ENCODE measurements around the gene GMPR2.

The GMPR2 gene

GRCh38 chr14:24255438-24255837, 22.7 kb downstream of the GMPR2 start:
- Histone ChIP-seq H3K9ac (ENCODE audit: low read length) (no peak overlapping the region), H3K27ac (ENCODE audit: low read length) (no peak overlapping the region), H3K36me3 (replicated peaks; ENCODE audit: low read depth, low read length) (no peaks in the 10 kb centered on the region), H3K9me3 (ENCODE audit: insufficient read depth, low read length) (no peaks in the 10 kb centered on the region), H2AFZ (ENCODE audit: low read depth, low read length) (no peak overlapping the region), H3K4me1 (ENCODE audit: low read length) (peaks cover 9% of the 10 kb centered on the region), H3K4me2 (ENCODE audit: low read length) (no peak overlapping the region), H3K27me3 (ENCODE audit: low read depth, low read length) (no peaks in the 10 kb centered on the region), H3K4me3 (ENCODE audit: low read length) (no peak overlapping the region), H3K79me2 (ENCODE audit: low read length) (no peaks in the 10 kb centered on the region), H4K20me1 (ENCODE audit: insufficient read depth, low read length) (no peaks in the 10 kb centered on the region)
- no peak for TF ChIP-seq CTCF (IDR thresholded peaks at IDR 0.05; ENCODE audit: low read depth, low read length)
- TF ChIP-seq EZH2phosphoT487 (IDR thresholded peaks at IDR 0.05; ENCODE audit: low read depth): no peak

- Histone ChIP-seq H3K36me3 (replicated peaks; ENCODE audit: low read depth, low read length) (no peaks in the 10 kb centered on the region), H3K9me3 (ENCODE audit: insufficient read depth, low read length) (no peaks in the 10 kb centered on the region), H3K9ac (ENCODE audit: low read length) (no peak overlapping the region), H3K4me3 (ENCODE audit: low read length) (no peak overlapping the region), H3K27ac (ENCODE audit: low read length) (no peak overlapping the region), H3K4me1 (ENCODE audit: low read length) (peaks cover 2% of the 10 kb centered on the region; the same call in 1 of the 2 replicates), H2AFZ (ENCODE audit: low read depth, low read length) (no peak overlapping the region), H3K27me3 (ENCODE audit: low read depth, low read length) (no peaks in the 10 kb centered on the region), H3K79me2 (ENCODE audit: low read length) (no peaks in the 10 kb centered on the region), H3K4me2 (ENCODE audit: low read length) (no peak overlapping the region), H4K20me1 (ENCODE audit: insufficient read depth, low read length) (no peaks in the 10 kb centered on the region)
- TF ChIP-seq CTCF (IDR thresholded peaks at IDR 0.05; ENCODE audit: low read depth, low read length) (no peak), EZH2phosphoT487 (IDR thresholded peaks at IDR 0.05; ENCODE audit: low read depth) (no peak)
Observed at GRCh38 chr14:24255931-24256711, 23.4 kb downstream of the GMPR2 start.

- H2AFZ ChIP-seq (ENCODE audit: low read depth, low read length): no peak overlapping the region
- H3K9me3 ChIP-seq (ENCODE audit: insufficient read depth, low read length): no peaks in the 10 kb centered on the region
- H3K9ac ChIP-seq (ENCODE audit: low read length): no peak overlapping the region
- H3K27me3 ChIP-seq (ENCODE audit: low read depth, low read length): no peaks in the 10 kb centered on the region
- no peaks in the 10 kb centered on the region for H3K4me1 ChIP-seq (ENCODE audit: low read length)
- H3K27ac ChIP-seq (ENCODE audit: low read length): no peak overlapping the region
- TF ChIP-seq CTCF (IDR thresholded peaks at IDR 0.05; ENCODE audit: low read depth, low read length) (no peak), EZH2phosphoT487 (IDR thresholded peaks at IDR 0.05; ENCODE audit: low read depth) (no peak)
- no peak overlapping the region for H3K4me3 ChIP-seq (ENCODE audit: low read length)
- H3K4me2 ChIP-seq (ENCODE audit: low read length): no peak overlapping the region
- no peaks in the 10 kb centered on the region for H4K20me1 ChIP-seq (ENCODE audit: insufficient read depth, low read length)
- H3K79me2 ChIP-seq (ENCODE audit: low read length): no peaks in the 10 kb centered on the region
- no peaks in the 10 kb centered on the region for H3K36me3 ChIP-seq (replicated peaks; ENCODE audit: low read depth, low read length)
Observed at GRCh38 chr14:24256960-24257359, 24.2 kb downstream of the GMPR2 start.

- no peaks in the 10 kb centered on the region for H3K9me3 ChIP-seq (ENCODE audit: insufficient read depth, low read length)
- H3K4me1 ChIP-seq (ENCODE audit: low read length): no peaks in the 10 kb centered on the region
- no peaks in the 10 kb centered on the region for H3K79me2 ChIP-seq (ENCODE audit: low read length)
- no peaks in the 10 kb centered on the region for H3K27me3 ChIP-seq (ENCODE audit: low read depth, low read length)
- H3K27ac ChIP-seq (ENCODE audit: low read length): no peak overlapping the region
- H3K4me2 ChIP-seq (ENCODE audit: low read length): no peak overlapping the region
- no peak for TF ChIP-seq CTCF (IDR thresholded peaks at IDR 0.05; ENCODE audit: low read depth, low read length)
- TF ChIP-seq EZH2phosphoT487 (IDR thresholded peaks at IDR 0.05; ENCODE audit: low read depth): no peak
- H4K20me1 ChIP-seq (ENCODE audit: insufficient read depth, low read length): no peaks in the 10 kb centered on the region
- H3K36me3 ChIP-seq (replicated peaks; ENCODE audit: low read depth, low read length): no peaks in the 10 kb centered on the region
- no peak overlapping the region for H2AFZ ChIP-seq (ENCODE audit: low read depth, low read length)
- no peak overlapping the region for H3K9ac ChIP-seq (ENCODE audit: low read length)
- no peak overlapping the region for H3K4me3 ChIP-seq (ENCODE audit: low read length)
Observed at GRCh38 chr14:24258119-24258518, 25.4 kb downstream of the GMPR2 start.

All from OCI-LY3 (cell line).